HFFc6 (cell line): ENCODE data around the gene HEXD. TPM values are rescaled to one million over a fixed set of nuclear protein-coding genes. Genes with fewer than 3 reads are reported as not detected.

Experiments
- DNase-seq: peaks from one replicate; pipeline ENCODE4 v3.0.0-alpha.2; 2018
- H3K27ac Mint-ChIP-seq: 2 replicates; pipeline ENCODE4 v1.8.0; 2020; ENCODE audit warnings: mild to moderate bottlenecking, mixed read lengths
- H3K27me3 Mint-ChIP-seq: 2 replicates; pipeline ENCODE4 v1.8.0; 2021; ENCODE audit warnings: mild to moderate bottlenecking, moderate library complexity, mixed read lengths; ENCODE audit not compliant: insufficient read depth
- H3K36me3 Mint-ChIP-seq: 2 replicates; pipeline ENCODE4 v1.8.0; 2021; ENCODE audit warnings: low read depth, mixed read lengths
- H3K4me1 Mint-ChIP-seq: 2 replicates; pipeline ENCODE4 v1.8.0; 2020; ENCODE audit warnings: low read depth, mixed read lengths
- H3K4me3 Mint-ChIP-seq: 2 replicates; pipeline ENCODE4 v1.8.0; 2020; ENCODE audit warnings: mild to moderate bottlenecking, moderate library complexity, mixed read lengths
- H3K9me3 Mint-ChIP-seq: 2 replicates; pipeline ENCODE4 v1.8.0; 2020; ENCODE audit warnings: mild to moderate bottlenecking, mixed read lengths
- CTCF ChIP-seq: fragments of 200-600 bp; sonication (generic); IDR thresholded peaks from 2 replicates; pipeline ENCODE4 v1.5.0; 2021; ENCODE audit warnings: antibody characterized with exemption, mild to moderate bottlenecking
- total RNA-seq, 6 experiments: library from RNA; stranded (reverse); fragmentation: NEBNext Ultra II Directional; extraction: Animal tissue kit (Norgen Biotek cat#: 25700); gene quantifications; 2 replicates in 1 of 6; 3 replicates in 5 of 6; pipeline ENCODE4 v1.2.3, GENCODE V29; 2021

The HEXD gene
- total RNA-seq, 6 experiments from 2014 or later = 4.3 to 6.8 (median 5.6) TPM

- Mint-ChIP-seq H3K36me3 (no peaks in the 10 kb centered on the region; the same call in 1 of the 2 replicates), H3K4me1 (no peaks in the 10 kb centered on the region), H3K4me3 (no peak overlapping the region), H3K27me3 (no peaks in the 10 kb centered on the region; the same call in 1 of the 2 replicates), H3K9me3 (no peaks in the 10 kb centered on the region), H3K27ac (no peak overlapping the region)
- no peak for DNase-seq
- TF ChIP-seq CTCF = no peak
These were observed 26.2 kb downstream of the HEXD start for GRCh38 chr17:82444284-82444893.

GRCh38 chr17:82444941-82445521 is 26.9 kb downstream of the HEXD start:
- H3K9me3 Mint-ChIP-seq = no peaks in the 10 kb centered on the region
- no peak for DNase-seq
- peaks cover 6% of the 10 kb centered on the region; the same call in 1 of the 2 replicates for H3K4me1 Mint-ChIP-seq
- TF ChIP-seq CTCF = no peak
- H3K36me3 Mint-ChIP-seq = no peaks in the 10 kb centered on the region; the same call in 1 of the 2 replicates
- no peak overlapping the region for H3K27ac Mint-ChIP-seq
- no peaks in the 10 kb centered on the region; the same call in 1 of the 2 replicates for H3K27me3 Mint-ChIP-seq
- no peak overlapping the region for H3K4me3 Mint-ChIP-seq

DNA sequence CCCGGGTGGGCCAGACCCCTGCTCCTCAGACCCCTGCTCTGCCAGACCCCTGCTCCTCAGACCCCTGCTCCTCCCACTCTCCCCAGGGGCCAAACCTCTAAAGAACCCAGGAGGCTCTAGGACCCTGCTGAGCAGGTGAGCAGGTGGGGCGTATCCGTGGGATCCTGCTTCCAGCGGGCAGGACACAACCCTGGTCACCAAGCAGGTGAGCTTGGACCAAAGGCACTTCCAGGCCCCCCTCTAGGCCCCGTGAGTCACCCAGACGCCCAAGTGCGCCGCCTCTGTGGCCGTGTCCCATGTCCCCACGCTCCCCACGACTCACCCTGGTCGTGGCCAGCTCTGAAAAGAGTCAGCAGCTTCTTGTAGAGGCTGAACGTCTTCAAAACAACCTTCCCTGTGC is 27.4 kb downstream of the HEXD start:
- no peaks in the 10 kb centered on the region; the same call in 1 of the 2 replicates for H3K27me3 Mint-ChIP-seq

DNA sequence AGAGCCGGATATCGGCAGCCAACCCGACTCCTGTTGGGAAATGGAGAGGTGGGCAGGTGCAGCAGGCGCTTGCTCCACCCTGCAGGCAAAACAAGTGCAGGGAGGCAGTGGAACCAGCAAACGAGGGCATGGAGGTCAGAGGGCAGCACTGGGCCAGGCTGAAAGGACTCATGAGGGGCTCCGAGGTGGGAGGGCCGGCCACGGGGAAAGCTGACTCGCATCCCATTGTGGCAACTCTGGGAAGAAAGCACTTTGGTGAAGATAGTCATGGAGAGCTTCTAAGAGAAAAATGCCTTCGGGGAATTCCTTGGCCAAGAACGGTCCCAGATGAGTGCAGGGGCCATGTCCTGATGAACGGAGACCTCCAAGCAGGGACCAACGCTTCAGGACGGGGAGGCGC is 28.0 kb downstream of the HEXD start:
- Mint-ChIP-seq H3K9me3 (no peaks in the 10 kb centered on the region), H3K4me3 (no peak overlapping the region), H3K4me1 (peaks cover 8% of the 10 kb centered on the region), H3K36me3 (no peaks in the 10 kb centered on the region; the same call in 1 of the 2 replicates), H3K27ac (no peak overlapping the region), H3K27me3 (no peaks in the 10 kb centered on the region; the same call in 1 of the 2 replicates)
- no peak for DNase-seq
- no peak for TF ChIP-seq CTCF

More for the DNA sequence above, 27.4 kb downstream of the HEXD start:
- Mint-ChIP-seq H3K27ac (no peak overlapping the region), H3K9me3 (no peaks in the 10 kb centered on the region), H3K4me1 (peaks cover 6% of the 10 kb centered on the region; the same call in 1 of the 2 replicates), H3K36me3 (no peaks in the 10 kb centered on the region; the same call in 1 of the 2 replicates), H3K4me3 (no peak overlapping the region)
- no peak for DNase-seq
- TF ChIP-seq CTCF = no peak

DNA sequence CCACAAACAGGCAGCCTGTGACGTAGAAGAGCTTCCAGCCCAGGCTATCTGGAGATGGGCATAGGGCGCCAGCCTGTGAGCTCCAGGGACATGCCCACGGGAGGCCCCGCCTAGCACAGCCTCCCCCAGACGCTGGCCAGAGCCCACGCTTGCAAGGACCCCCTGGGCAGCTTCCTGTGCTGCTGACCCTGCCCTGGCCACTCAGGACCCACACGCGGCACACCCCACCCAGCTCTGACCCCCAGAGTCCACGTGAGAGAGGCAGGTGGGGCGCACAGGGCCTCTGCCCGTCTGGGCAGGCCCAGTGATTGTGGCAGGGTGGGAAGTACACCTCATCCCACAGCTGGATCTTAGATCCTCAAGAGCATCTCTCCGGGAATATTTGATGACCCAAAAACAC is 28.5 kb downstream of the HEXD start:
- Mint-ChIP-seq H3K9me3 (no peaks in the 10 kb centered on the region), H3K27me3 (no peaks in the 10 kb centered on the region; the same call in 1 of the 2 replicates), H3K4me1 (peaks cover 13% of the 10 kb centered on the region), H3K4me3 (no peak overlapping the region), H3K36me3 (no peaks in the 10 kb centered on the region; the same call in 1 of the 2 replicates), H3K27ac (no peak overlapping the region)
- no peak for TF ChIP-seq CTCF
- DNase-seq = no peak
